A172 (cell line): Measurements from ENCODE around the gene SF3A2. TPM values are rescaled to one million over a fixed set of nuclear protein-coding genes. Genes with fewer than 3 reads are reported as not detected.
A peak's percentile ranks its signal among the peaks of the same experiment; 100 is the strongest.

ENCODE experiments used
- DNase-seq: peaks from one replicate; pipeline ENCODE4 v3.0.0-alpha.2; 2015; ENCODE audit warnings: low spot score
- total RNA-seq: library from RNA; depleted of rRNA; stranded (reverse); fragments of >200 nt; shearing (Covaris generic); gene quantifications from 2 replicates; pipeline ENCODE4 v1.2.3, GENCODE V29; 2014

The SF3A2 gene
- total RNA-seq, 1 experiment from 2014 or later: 42.9 TPM

DNA sequence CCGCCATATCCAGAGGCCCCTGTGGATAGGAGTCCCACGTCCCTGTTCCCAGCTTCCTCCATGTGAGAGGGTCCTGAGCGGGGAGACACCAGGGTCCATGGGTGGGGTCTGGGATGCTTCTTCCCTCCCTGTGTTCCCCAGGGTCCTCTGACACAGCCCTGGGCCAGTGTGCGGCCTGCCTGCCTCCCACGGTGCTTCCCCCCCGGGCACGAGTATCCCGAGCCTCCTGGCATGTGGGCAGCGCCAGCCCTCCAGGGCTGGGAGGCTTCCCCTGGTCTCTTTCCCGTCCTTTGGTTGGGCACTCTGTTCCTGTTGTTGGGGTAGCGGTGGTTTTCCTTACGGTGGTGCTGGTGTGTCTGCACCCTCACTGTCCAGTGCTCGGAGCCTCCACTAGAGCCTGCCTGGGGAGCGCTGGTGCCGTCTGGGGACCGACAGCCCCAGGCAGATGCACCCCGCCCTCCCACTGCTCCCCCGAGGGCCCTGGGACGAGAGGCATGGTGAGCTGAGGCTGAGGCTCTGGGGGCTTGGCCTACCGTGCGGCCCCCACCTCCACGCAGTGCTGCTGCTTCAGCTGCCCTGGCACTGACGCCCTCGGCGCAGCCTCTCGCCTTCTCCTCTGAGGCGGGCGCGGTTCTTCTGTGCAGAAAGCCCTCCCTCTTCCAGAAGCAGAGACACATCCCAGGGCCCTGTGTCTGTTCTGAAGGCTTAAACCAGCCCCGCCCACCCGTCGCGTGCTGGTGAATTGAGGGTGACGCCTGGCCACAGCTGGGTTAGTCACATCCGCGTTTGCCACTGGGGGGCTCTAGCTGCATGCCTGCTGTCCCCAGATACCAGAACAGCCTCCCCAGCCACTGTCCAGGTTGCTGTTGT lies 28.4 kb upstream of the SF3A2 start:
- DNase-seq: peak; percentile 92

DNA sequence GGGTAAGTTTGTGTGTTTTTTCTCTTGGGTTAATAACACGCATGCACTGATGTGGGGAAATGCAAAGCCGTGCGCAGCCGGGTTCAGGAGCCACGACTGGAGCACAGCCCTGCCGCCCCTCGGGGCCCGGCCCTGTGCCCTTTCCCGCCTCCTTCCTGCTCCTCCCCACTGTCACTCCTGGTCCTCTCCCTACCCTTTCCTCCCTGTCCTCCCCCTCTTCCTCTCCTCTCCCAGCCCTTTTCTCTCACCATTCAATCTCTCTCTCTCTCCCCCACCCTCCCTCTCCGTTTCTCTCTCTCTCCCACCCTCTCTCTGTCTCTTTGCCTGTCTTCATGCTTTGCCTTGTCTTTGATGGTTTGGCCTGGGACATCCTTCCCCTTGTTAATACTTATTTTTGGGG lies 27.6 kb upstream of the SF3A2 start:
- no peak for DNase-seq

DNA sequence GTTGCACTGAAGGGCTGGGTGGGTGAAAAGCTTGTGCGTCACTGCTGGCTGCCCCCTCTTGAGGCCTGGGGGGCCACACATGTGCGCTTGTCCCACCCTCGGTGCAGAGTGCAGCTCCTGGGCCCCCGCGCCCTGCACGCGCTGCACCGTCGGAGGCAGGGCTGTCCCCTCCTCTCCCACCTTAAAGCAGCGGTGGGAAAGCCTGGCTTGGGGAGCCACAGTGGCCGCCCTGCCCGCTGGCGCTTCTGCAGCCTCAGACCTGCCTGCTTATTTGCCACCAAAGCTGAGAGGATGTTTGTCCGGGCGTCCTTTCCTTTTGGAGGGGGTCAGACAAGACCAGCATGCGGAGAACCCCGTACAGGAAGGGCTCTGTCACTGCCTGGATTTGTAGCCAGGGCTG lies 27.2 kb upstream of the SF3A2 start:
- no peak for DNase-seq

DNA sequence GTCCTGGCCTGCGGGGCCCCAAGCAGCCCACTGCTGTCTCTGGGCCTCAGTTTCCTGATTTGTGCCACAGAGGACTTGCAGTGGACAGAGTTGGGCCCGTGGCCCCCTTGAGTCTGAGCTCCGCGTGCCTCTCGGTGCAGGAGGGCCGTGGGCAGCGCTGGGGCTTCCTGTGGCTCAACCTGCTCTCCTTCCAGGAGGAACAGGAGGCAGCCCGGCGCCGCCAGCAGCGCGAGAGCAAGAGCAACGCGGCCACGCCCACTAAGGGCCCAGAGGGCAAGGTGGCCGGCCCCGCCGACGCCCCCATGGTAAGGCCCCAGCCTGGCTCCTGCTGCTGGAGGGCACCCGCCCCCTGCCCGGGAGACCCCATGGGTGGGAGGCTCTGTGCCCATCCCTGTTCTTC lies 26.4 kb upstream of the SF3A2 start:
- DNase-seq: no peak

DNA sequence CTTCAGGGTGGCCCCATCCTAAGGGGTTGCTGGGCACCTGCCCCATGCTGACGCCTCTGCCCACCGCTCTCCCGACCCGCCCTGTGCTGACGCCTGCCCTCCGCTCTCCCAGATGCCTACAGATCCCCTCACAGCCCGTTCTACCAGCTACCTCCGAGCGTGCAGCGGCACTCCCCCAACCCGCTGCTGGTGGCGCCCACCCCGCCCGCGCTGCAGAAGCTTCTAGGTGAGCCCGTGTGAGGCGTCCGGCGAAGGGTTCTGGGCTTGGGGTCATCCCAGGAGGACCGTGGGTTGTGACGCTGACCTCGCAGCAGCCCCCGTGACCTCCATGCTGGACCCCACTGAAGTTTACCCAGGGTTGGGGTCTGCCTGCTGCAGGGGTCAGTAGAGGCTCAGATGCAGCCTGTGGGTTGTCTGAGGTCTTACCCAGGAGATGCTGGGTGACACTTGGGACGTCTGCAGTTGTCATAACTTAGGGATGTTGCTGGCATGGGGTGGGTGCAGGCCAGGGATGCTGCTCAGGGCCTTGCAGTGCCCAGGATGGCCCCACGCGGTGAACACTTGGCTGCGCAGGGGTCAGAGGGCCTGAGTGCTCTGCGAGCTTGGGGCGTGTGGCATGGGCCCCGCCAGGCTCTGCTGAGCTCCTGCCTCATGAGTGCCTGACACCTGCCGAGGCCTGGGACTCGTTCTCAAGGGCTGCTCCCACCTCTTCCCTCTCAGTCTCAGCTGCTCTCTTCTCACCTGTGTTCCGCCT lies 25.5 kb upstream of the SF3A2 start:
- no peak for DNase-seq

DNA sequence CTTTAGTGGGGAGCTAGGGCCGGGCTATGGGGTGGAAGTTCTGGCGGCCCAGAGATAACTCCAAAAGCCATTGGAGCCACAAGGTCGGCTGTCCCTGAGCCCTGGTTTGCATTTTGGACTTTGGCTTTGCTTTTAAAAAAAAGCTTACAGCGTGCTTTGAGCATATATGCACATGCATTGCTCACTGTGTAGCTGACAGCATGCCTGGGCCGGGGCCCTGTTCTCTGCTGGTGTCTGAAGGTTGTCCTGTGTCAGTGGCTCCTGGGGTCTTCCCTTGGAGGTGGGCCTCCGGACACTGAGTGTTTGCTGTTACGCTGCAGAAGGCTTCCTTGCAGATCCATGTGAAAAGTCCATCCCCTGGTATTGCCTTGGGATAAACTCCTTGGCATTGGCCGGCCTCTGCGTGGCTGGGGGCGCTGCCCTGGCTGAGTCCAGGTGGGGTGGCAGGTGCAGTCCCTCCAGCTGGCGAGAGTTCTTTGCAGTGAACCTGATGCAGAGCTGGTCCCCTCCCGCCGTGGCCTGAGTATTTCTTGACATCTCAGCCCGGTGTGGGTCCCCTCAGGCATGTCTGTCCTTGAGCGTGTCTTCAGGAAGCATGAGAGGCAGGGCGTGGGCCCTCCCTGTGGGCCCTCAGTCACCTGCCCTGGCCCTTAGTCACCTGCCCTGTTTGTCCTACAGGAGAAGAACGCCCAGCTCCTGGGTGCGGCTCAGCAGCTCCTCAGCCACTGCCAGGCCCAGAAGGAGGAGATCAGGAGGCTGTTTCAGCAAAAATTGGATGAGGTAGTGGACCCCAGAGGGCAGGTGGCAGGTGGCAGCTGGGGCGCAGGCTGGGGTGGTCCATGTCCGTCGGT lies 23.5 kb upstream of the SF3A2 start:
- DNase-seq: no peak

DNA sequence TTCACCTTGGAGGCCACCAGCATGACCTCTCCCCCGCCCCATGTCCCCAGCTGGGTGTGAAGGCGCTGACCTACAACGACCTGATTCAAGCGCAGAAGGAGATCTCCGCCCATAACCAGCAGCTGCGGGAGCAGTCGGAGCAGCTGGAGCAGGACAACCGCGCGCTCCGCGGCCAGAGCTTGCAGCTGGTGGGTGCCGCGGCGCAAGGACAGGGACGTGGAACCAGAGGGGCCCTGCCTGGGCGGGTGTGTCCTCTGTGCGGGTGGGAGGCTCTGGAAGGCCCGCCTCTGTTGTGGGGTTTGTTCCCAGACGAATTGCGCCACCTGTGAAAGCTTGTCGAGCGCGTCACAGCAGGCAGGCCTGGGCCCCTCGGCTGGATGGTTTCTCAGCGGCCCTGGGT lies 22.8 kb upstream of the SF3A2 start:
- no peak for DNase-seq

GRCh38 chr19:2214251-2214650 lies 22.4 kb upstream of the SF3A2 start:
- DNase-seq: no peak

GRCh38 chr19:2215281-2215751 lies 21.3 kb upstream of the SF3A2 start:
- no peak for DNase-seq

DNA sequence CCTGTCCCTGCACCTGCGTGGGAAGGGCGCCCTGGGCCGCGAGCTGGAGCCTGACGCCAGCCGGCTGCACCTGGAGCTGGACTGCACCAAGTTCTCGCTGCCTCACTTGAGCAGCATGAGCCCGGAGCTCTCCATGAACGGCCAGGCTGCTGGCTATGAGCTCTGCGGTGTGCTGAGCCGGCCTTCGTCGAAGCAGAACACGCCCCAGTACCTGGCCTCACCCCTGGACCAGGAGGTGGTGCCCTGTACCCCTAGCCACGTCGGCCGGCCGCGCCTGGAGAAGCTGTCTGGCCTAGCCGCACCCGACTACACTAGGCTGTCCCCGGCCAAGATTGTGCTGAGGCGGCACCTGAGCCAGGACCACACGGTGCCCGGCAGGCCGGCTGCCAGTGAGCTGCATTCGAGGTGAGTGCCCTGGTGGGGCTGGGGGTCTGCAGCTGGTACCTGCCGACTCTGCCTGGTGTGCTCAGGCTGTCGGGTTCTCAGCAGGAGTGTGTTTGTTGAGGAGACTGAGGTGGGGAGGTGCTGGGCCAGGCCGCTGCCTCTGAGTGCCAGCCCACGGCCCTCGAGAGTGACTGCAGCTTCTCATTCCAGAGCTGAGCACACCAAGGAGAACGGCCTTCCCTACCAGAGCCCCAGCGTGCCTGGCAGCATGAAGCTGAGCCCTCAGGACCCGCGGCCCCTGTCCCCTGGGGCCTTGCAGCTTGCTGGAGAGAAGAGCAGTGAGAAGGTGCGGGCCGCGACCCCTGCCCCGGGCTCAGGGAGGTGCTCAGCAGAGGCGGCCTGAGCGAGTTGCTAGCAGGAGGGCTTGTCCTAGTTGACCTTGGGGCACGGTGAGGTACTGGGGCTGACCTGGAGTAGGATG lies 20.0 kb upstream of the SF3A2 start:
- no peak for DNase-seq

GRCh38 chr19:2217591-2217990 lies 19.0 kb upstream of the SF3A2 start:
- DNase-seq: no peak

DNA sequence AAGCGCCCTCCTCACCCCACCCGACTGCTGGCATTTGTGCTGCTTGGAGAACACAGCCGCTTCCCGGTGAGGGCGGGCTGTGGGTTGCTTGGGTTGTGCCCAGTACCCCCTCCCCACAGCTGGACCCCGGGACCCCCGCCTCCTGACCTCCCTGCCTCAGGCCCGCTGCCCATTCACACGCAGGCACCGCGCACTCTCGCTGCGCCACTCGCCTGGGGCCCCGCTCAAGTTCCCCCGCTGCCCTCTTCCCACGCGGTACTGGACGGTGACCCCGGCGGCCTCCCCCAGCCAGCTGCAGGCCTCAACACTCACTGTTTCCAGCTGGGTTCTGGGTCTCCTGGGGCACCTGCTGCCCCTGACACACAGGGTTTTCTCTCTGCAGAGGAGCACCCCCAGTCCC lies 16.9 kb upstream of the SF3A2 start:
- no peak for DNase-seq

DNA sequence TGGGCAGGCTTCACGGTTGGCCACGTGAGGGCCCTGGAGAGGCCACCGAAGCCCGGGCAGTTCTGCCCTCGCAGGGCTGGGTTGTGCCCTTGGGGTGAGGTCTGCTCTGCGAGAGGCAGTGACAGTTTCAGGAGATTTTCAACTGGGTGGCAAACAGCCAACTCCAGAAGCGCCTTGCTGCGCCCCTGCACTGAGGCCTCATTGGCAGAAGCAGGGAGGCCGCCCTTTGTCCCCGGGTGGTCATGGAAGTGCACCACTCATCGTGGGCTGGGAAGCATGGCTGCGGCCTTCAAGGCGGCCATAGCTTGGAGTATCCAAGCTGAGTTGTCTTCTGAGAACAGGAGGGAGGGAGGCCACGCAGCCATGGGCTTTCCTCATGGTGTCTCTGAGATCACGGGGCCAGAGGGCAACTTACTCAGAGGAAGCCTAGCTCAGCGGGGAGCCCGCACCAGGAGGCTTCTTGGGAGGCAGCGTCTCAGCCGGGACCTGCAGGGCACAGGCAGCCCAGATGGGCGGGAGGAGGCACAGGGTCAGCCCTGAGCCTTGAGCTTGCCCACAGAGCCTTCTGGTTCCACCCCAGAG lies 15.3 kb upstream of the SF3A2 start:
- no peak for DNase-seq

GRCh38 chr19:2221918-2222317 lies 14.7 kb upstream of the SF3A2 start:
- no peak for DNase-seq

GRCh38 chr19:2223391-2223790 lies 13.2 kb upstream of the SF3A2 start:
- DNase-seq: no peak

DNA sequence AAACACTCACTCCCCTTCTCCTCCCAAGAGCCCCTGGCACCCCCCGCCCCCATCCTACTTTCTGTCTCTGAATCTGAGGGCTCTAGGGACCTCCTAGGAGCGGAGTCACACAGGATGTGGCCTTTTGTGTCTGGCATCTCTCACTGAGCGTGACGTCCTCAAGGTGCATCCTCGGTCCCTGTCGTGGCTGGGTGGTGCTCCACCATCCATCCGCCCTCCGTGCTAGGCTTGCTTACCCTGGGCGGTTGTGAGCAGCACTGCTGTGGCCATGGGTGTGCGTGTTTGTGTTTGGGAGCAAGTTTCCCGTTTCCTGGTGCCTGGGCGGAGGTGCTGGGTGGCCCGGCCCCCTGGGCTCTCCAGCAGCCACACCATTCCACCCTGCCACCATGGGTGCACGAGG lies 12.7 kb upstream of the SF3A2 start:
- no peak for DNase-seq

DNA sequence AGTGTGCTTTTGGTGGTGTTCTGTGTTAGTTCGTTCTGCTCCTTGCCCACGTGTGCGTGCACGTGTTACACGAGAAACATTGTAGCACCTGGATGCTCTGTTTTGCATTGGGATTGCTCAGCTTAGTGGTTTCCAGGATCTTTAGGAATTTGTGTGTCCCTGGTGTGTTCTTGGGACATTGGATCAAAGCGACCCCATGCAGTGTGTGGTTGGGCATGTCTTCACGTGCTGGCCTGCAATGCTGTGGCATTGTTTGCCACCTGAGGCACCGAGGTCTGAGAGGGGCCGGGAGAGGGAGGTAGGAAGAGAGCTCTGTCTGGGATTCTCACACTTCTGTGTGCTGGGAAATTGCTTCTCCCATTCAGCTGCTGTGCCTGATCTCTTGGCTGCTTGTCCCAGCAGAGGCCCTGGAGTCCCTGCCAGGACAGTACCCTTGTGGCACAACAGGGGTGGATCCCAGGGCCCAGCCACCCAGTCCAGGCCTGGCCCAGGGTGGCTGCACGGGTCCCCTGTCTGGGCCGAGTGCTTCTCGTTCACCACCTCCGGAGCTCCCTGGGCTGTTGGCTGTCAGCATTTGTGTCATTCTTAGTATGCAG lies 11.8 kb upstream of the SF3A2 start:
- DNase-seq: no peak

- no peak for DNase-seq
Observed at GRCh38 chr19:2225415-2226050, 11.1 kb upstream of the SF3A2 start.

DNA sequence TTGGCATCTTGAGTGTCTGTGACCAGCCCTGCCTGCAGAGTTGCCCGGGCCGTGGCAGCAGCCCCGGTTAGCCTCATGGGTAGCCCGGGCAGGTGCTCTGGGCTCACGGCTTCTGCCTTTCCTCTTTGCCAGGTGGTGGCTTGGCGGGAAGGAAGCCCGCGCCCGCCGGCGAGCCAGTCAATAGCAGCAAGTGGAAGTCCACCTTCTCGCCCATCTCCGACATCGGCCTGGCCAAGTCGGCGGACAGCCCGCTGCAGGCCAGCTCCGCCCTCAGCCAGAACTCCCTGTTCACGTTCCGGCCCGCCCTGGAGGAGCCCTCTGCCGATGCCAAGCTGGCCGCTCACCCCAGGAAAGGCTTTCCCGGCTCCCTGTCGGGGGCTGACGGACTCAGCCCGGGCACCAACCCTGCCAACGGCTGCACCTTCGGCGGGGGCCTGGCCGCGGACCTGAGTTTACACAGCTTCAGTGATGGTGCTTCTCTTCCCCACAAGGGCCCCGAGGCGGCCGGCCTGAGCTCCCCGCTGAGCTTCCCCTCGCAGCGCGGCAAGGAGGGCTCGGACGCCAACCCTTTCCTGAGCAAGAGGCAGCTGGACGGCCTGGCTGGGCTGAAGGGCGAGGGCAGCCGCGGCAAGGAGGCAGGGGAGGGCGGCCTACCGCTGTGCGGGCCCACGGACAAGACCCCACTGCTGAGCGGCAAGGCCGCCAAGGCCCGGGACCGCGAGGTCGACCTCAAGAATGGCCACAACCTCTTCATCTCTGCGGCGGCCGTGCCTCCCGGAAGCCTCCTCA lies 10.4 kb upstream of the SF3A2 start:
- DNase-seq: no peak
